Measurements from ENCODE around the gene PHF1.

PHF1 gene

DNA sequence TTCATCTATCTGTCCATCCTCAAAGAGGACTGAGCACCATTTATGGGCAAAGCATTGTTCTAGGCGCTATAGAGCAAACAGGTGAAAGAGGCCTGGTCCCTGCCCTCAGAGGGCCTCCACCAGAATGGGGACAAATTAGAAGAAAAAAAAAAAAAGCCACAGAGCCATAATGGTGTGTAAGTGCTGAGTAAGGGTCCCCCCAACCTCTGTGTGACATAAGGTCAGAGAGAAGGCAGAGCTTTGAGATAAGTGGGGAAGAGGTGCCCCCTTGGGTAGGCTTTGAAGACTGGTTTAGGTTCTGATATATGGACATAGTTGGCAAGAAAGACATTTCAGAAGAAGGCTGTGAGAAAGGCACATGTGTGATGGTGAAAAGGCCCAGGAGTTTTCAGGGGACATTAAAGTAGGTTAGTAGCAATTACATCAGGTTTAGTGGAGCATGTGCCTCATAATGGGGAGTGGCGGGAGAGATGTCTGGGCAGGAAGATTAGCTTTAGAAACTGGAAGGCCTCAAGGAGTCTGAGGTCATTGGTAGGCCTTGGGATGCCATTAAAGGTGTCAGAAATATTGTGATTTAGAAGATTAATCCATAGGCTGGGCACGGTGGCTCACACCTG, 28.3 kb downstream of the PHF1 start:
- Histone ChIP-seq H4K20me1 (ENCODE audit: insufficient read depth) (no peaks in the 10 kb centered on the region), H3K79me2 (ENCODE audit: insufficient read depth, low read depth) (no peaks in the 10 kb centered on the region), H3K4me1 (ENCODE audit: low read depth, poor library complexity, severe bottlenecking) (no peaks in the 10 kb centered on the region), H3K4me3 (IDR thresholded peaks at IDR 0.05; ENCODE audit: insufficient read depth, low read depth, low read length) (no peak overlapping the region), H3K27me3 (ENCODE audit: insufficient read depth, low read depth) (no peaks in the 10 kb centered on the region), H2AFZ (ENCODE audit: low read depth) (no peak overlapping the region), H3K36me3 (ENCODE audit: insufficient read depth) (no peaks in the 10 kb centered on the region), H3K4me2 (no peak overlapping the region), H3K27ac (no peak overlapping the region), H3K9ac (no peak overlapping the region)
- TF ChIP-seq, protein P1, sequence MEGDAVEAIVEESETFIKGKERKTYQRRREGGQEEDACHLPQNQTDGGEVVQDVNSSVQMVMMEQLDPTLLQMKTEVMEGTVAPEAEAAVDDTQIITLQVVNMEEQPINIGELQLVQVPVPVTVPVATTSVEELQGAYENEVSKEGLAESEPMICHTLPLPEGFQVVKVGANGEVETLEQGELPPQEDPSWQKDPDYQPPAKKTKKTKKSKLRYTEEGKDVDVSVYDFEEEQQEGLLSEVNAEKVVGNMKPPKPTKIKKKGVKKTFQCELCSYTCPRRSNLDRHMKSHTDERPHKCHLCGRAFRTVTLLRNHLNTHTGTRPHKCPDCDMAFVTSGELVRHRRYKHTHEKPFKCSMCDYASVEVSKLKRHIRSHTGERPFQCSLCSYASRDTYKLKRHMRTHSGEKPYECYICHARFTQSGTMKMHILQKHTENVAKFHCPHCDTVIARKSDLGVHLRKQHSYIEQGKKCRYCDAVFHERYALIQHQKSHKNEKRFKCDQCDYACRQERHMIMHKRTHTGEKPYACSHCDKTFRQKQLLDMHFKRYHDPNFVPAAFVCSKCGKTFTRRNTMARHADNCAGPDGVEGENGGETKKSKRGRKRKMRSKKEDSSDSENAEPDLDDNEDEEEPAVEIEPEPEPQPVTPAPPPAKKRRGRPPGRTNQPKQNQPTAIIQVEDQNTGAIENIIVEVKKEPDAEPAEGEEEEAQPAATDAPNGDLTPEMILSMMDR (conservative IDR thresholded peaks at IDR 0.05; ENCODE audit: low read depth, low read length) = no peak

DNA sequence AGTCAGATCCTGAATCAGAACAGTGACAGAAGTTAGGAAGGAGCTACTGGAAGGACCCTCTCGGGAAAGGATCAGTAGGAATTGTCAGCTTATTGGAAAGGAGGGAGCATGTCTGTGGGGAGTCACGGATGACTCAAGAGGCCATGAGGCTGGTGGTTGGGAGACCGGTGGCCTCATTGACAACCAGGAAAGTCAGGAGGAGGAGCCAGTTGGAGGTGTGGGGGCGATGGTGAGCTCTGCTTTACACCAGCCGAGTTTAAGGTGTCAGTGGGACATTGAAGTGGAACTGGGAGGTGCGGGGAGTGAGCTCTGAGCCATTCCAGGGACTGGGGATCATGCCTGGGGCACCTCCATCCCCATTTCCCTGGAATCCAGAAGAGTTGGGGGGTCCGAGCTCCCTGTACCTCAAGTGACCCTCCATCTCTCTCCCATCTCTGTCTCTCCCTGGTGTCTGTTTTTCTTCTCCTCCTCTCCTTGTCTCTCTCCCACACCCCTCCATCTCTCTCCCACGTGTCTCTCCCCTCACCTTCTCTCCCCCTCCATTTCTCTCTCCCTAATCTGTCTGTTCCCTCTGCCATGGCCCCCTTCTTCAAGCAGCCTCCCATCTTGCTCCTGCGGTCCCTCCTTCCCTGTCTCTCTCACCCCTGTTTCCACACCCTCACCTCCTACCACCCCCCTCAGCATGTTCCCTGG, 29.3 kb downstream of the PHF1 start:
- Histone ChIP-seq H3K36me3 (ENCODE audit: insufficient read depth) (no peaks in the 10 kb centered on the region), H3K79me2 (ENCODE audit: insufficient read depth, low read depth) (no peaks in the 10 kb centered on the region), H3K4me3 (IDR thresholded peaks at IDR 0.05; ENCODE audit: insufficient read depth, low read depth, low read length) (no peak overlapping the region), H4K20me1 (ENCODE audit: insufficient read depth) (no peaks in the 10 kb centered on the region), H3K27me3 (ENCODE audit: insufficient read depth, low read depth) (no peaks in the 10 kb centered on the region), H3K27ac (no peak overlapping the region), H3K4me1 (ENCODE audit: low read depth, poor library complexity, severe bottlenecking) (no peaks in the 10 kb centered on the region), H3K9ac (no peak overlapping the region), H3K4me2 (no peak overlapping the region), H2AFZ (ENCODE audit: low read depth) (no peak overlapping the region)
- TF ChIP-seq, protein P1 (conservative IDR thresholded peaks at IDR 0.05; ENCODE audit: low read depth, low read length) = no peak

DNA sequence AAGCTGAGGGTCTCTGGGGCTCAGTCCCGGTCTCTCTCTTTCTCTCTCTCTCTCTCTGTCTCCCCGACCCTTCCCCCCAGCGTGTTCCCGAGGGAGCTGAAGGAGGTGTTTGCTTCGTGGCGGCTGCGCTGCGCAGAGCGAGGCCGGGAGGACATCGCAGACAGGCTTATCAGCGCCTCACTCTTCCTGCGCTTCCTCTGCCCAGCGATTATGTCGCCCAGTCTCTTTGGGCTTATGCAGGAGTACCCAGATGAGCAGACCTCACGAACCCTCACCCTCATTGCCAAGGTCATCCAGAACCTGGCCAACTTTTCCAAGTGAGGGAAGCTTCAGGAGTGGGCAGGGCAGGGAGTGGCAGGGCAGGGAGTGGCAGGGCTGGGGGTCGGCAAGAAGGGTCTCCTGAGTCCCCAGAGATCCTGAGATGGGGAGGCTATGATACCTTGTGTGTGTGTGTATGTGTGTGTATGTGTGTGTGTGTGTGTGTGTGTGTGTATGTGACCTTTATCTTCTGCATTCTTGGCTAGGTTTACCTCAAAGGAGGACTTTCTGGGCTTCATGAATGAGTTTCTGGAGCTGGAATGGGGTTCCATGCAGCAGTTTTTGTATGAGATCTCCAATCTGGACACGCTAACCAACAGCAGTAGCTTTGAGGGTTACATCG, 30.0 kb downstream of the PHF1 start:
- Histone ChIP-seq H3K9ac (no peak overlapping the region), H3K36me3 (ENCODE audit: insufficient read depth) (no peaks in the 10 kb centered on the region), H3K4me2 (no peak overlapping the region), H3K27ac (no peak overlapping the region), H3K4me3 (IDR thresholded peaks at IDR 0.05; ENCODE audit: insufficient read depth, low read depth, low read length) (no peak overlapping the region), H3K4me1 (ENCODE audit: low read depth, poor library complexity, severe bottlenecking) (no peaks in the 10 kb centered on the region), H4K20me1 (ENCODE audit: insufficient read depth) (no peaks in the 10 kb centered on the region), H3K27me3 (ENCODE audit: insufficient read depth, low read depth) (no peaks in the 10 kb centered on the region), H2AFZ (ENCODE audit: low read depth) (no peak overlapping the region), H3K79me2 (ENCODE audit: insufficient read depth, low read depth) (no peaks in the 10 kb centered on the region)
- TF ChIP-seq, protein P1 (conservative IDR thresholded peaks at IDR 0.05; ENCODE audit: low read depth, low read length) = no peak

GRCh38 chr6:33441457-33441856, 30.6 kb downstream of the PHF1 start:
- H3K27ac ChIP-seq = no peak overlapping the region
- no peaks in the 10 kb centered on the region for H3K79me2 ChIP-seq (ENCODE audit: insufficient read depth, low read depth)
- no peaks in the 10 kb centered on the region for H3K36me3 ChIP-seq (ENCODE audit: insufficient read depth)
- no peaks in the 10 kb centered on the region for H3K4me1 ChIP-seq (ENCODE audit: low read depth, poor library complexity, severe bottlenecking)
- H3K4me2 ChIP-seq = no peak overlapping the region
- TF ChIP-seq, protein P1 (conservative IDR thresholded peaks at IDR 0.05; ENCODE audit: low read depth, low read length) = no peak
- no peak overlapping the region for H2AFZ ChIP-seq (ENCODE audit: low read depth)
- no peaks in the 10 kb centered on the region for H4K20me1 ChIP-seq (ENCODE audit: insufficient read depth)
- no peak overlapping the region for H3K4me3 ChIP-seq (IDR thresholded peaks at IDR 0.05; ENCODE audit: insufficient read depth, low read depth, low read length)
- no peak overlapping the region for H3K9ac ChIP-seq
- H3K27me3 ChIP-seq (ENCODE audit: insufficient read depth, low read depth) = no peaks in the 10 kb centered on the region

Data from KMS-11 (cell line).